ENCODE measurements around the gene HCAR3.
"Not testable (repeated sequence)": the region's sequence is repeated elsewhere in the genome, so short reads cannot be mapped to it uniquely, and the experiment has no call there.

The HCAR3 gene

DNA sequence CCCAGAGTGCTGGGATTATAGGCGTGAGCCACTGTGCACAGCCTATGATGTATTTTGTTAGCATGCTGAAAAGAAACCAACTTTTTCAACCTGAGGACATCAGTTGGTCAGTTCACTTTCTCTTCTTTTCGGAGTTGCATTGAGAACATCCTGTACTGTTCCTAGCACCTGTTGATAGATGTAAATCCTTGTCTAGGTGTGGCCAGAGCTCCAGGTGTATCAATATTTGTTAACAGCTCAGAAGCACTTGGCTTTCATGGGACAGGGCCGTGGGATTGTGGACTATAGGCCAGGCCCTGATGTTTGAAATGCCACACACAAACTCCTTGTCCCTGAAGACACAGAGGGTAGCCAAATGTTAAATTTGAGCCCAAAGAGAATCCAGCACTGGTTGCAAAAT lies 28.3 kb downstream of the HCAR3 start:
- TF ChIP-seq, protein P1, sequence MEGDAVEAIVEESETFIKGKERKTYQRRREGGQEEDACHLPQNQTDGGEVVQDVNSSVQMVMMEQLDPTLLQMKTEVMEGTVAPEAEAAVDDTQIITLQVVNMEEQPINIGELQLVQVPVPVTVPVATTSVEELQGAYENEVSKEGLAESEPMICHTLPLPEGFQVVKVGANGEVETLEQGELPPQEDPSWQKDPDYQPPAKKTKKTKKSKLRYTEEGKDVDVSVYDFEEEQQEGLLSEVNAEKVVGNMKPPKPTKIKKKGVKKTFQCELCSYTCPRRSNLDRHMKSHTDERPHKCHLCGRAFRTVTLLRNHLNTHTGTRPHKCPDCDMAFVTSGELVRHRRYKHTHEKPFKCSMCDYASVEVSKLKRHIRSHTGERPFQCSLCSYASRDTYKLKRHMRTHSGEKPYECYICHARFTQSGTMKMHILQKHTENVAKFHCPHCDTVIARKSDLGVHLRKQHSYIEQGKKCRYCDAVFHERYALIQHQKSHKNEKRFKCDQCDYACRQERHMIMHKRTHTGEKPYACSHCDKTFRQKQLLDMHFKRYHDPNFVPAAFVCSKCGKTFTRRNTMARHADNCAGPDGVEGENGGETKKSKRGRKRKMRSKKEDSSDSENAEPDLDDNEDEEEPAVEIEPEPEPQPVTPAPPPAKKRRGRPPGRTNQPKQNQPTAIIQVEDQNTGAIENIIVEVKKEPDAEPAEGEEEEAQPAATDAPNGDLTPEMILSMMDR (IDR thresholded peaks at IDR 0.05; ENCODE audit: control insufficient read depth, extremely low read depth, insufficient read depth), result no peak
- peak; percentile 30 for DNase-seq (ENCODE audit: low read depth)
- no peak overlapping the region for H3K4me3 ChIP-seq (ENCODE audit: low read depth, low read length)

DNA sequence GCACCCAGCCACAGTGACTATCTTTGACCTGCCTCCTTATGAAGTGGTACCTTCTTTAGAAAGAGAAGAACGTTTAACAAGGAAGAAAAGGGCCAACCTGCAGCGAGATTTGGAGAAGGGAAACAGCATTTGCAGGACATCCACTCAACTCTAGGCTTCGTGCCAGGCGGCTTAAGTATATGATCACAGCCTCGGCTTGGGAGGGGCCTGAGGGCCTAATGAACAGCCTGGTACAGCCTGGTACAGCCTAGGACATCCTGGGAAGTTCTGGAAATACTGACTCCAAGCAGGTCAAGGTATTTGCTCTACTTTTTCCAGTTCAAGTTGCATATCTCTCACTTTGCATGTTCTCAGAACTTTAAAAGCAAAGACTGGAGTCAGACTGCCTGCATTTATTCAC lies 29.5 kb downstream of the HCAR3 start:
- no peak for DNase-seq (ENCODE audit: low read depth)
- H3K4me3 ChIP-seq (ENCODE audit: low read depth, low read length), result no peak overlapping the region
- TF ChIP-seq, protein P1 (IDR thresholded peaks at IDR 0.05; ENCODE audit: control insufficient read depth, extremely low read depth, insufficient read depth), result no peak

DNA sequence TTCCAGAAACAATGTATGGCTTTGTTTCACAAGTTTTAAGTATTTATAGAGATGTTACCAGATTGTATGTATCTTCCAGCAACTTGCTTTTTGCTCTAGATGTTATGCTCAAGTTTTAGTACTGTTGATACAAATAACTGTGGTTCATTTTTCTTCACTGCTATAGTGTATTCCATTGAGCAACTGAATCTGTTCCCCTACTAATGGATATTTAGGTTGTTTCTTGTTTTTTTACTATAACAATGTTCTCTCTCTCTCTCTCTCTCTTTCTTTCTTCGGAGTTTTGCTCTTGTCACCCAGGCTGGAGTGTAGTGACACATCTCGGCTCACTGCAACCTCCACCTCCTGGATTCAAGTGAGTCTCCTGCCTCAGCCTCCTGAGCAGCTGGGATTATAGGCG lies 30.1 kb downstream of the HCAR3 start:
- DNase-seq (ENCODE audit: low read depth), result no peak
- H3K4me3 ChIP-seq (ENCODE audit: low read depth, low read length), result no peak overlapping the region
- TF ChIP-seq, protein P1 (IDR thresholded peaks at IDR 0.05; ENCODE audit: control insufficient read depth, extremely low read depth, insufficient read depth), result no peak

DNA sequence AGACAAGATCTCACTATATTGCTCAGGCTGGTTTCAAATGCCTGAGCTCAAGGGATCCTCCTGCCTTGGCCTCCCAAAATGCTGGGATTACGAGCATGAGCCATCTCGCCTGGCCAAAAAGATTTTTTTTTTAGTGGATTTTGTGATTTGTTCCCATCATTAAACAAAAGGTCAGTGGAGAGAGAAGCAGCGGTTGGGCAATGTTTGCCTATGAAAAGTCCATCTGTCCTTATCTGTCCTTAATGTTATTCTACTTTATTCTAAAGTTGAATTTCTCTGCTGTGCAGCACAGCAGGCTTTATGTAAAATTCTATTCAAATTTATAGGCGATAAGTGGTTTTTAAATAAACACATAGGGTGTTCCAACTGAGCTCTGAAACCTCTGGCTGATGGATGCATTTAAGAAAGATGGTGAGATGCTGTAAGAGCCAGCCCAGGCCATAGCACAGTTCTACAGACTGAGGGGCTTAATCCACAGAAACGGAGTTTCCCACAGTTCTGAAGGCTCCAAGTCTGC lies 32.3 kb downstream of the HCAR3 start:
- no peak for DNase-seq (ENCODE audit: low read depth)
- H3K4me3 ChIP-seq (ENCODE audit: low read depth, low read length), result no peak overlapping the region
- TF ChIP-seq, protein P1 (IDR thresholded peaks at IDR 0.05; ENCODE audit: control insufficient read depth, extremely low read depth, insufficient read depth), result no peak

DNA sequence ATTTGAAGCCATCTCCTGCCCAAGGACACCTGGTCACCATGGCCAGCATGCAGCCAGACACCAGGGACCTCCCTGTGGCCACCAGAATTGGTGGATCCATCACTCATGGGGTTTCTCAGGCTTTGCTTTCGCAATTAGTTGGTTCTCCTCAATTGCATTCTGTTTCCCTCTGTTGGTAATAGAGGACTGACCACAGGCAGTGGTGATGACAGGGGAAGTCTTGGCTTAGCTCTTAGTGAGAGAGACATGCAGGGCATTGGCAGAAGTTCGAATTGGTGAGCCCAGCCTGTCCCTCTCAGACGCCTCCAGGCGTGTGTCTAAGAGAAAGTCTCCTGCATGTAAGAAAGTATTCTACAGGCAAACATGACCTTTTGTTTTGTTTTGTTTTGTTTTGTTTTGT lies 34.8 kb downstream of the HCAR3 start:
- no peak overlapping the region for H3K4me3 ChIP-seq (ENCODE audit: low read depth, low read length)
- TF ChIP-seq, protein P1 (IDR thresholded peaks at IDR 0.05; ENCODE audit: control insufficient read depth, extremely low read depth, insufficient read depth), result no peak
- DNase-seq (ENCODE audit: low read depth), result no peak

DNA sequence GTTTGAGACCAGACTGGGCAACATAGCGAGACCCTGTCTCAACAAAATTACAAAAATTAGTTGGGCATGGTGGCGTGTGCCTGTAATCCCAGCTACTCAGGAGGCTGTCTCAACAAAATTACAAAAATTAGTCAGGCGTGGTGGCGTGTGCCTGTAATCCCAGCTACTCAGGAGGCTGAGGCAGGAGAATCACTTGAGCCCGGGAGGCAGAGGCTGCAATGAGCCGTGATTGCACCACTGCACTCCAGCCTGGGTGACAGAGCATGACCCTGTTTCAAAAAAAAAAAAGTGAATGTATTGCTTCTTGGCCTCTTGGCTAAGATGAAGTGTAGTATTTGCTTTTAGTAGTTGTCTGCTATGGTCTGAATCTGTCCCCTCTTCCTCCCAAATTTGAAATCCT lies 35.6 kb downstream of the HCAR3 start:
- not testable (repeated sequence) for H3K4me3 ChIP-seq (ENCODE audit: low read depth, low read length); DNase-seq (ENCODE audit: low read depth)

DNA sequence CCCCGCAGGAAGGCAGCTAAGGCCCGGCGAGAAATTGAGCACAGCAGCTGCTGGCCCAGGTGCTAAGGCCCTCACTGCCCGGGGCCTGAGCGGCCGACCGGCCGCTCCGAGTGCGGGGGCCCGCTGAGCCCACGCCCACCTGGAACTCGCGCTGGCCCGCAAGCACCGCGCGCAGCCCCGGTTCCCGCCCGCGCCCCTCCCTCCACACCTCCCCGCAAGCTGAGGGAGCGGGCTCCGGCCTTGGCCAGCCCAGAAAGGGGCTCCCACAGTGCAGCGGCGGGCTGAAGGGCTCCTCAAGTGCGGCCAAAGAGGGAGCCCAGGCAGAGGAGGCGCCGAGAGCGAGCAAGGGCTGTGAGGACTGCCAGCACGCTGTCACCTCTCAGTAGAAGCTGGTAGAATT lies 39.8 kb downstream of the HCAR3 start:
- not testable (repeated sequence) for H3K4me3 ChIP-seq (ENCODE audit: low read depth, low read length); DNase-seq (ENCODE audit: low read depth)

DNA sequence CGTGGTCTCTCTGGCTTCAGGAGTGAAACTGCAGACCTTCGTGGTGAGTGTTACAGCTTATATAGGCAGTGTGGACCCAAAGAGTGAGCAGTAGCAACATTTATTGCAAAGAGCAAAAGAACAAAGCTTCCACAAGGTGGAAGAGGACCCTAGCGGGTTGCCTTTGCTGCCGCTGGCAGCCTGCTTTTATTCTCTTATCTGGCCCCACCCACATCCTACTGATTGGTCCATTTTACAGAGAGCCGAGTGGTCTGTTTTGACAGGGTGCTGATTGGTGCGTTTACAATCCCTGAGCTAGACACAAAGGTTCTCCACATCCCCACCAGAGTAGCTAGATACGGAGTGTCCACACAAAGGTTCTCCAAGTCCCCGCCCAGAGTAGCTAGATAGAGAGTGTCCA lies 40.6 kb downstream of the HCAR3 start:
- not testable (repeated sequence) for H3K4me3 ChIP-seq (ENCODE audit: low read depth, low read length); DNase-seq (ENCODE audit: low read depth)

DNA sequence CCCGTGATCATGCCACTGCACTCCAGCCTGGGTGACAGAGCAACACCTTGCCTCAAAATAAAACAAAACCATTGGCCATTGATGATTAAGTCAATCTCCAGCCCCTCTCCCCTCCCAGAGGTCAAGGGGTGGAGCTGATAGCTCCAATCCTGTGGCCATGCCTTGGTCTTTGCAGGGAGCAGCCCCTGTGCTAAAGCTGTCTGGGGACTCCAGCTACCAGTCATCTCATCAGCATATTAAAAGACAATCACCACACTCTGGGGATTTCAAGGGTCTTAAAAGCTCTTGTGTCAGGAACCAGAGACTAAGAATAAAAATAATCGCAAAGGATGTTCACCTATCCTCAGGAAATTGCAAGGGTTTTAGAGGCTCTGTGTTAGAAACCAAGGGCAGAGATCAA lies 44.1 kb downstream of the HCAR3 start:
- no peak overlapping the region for H3K4me3 ChIP-seq (ENCODE audit: low read depth, low read length)
- DNase-seq (ENCODE audit: low read depth), result no peak
- TF ChIP-seq, protein P1 (IDR thresholded peaks at IDR 0.05; ENCODE audit: control insufficient read depth, extremely low read depth, insufficient read depth), result no peak

Measured in LNCaP clone FGC (cell line).